Ovary (tissue), 9 donors: ENCODE results near the gene NEK3. TPM values are rescaled to one million over a fixed set of nuclear protein-coding genes. Genes with fewer than 3 reads are reported as not detected.
"Not testable (repeated sequence)": the region's sequence is repeated elsewhere in the genome, so short reads cannot be mapped to it uniquely, and the experiment has no call there.

Experiments
- DNase-seq, 5 donors: peaks; one replicate each; pipeline ENCODE4 v3.0.0-alpha.2; 2019 to 2020
- H3K27ac ChIP-seq, 2 donors: fragments of 200-600 bp; one replicate each; pipeline versions ENCODE4 v1.5.1 to v1.8.0; 2019 to 2022
- H3K27me3 ChIP-seq: fragments of 200-600 bp; one replicate; pipeline ENCODE4 v1.8.0; 2022
- H3K36me3 ChIP-seq: fragments of 200-600 bp; sonication (generic); one replicate; pipeline ENCODE4 v1.5.1; 2019
- H3K4me1 ChIP-seq: one replicate; pipeline ENCODE4 v1.8.1; 2013; ENCODE audit warnings: mild to moderate bottlenecking, moderate library complexity; ENCODE audit not compliant: insufficient read depth
- H3K4me3 ChIP-seq: fragments of 200-600 bp; sonication (generic); one replicate; pipeline ENCODE4 v1.5.1; 2017
- H3K9me3 ChIP-seq, 2 donors: fragments of 200-600 bp in 1 of 2; sonication (generic) in 1 of 2; one replicate each; pipeline versions ENCODE4 v1.5.1 to v1.8.1; 2013 to 2019; ENCODE audit warnings: mild to moderate bottlenecking in 1 of 2, moderate library complexity in 1 of 2
- EP300 ChIP-seq: sonication (generic); formaldehyde crosslinking; IDR thresholded peaks from one replicate; pipeline ENCODE4 v1.6.1; 2017; ENCODE audit warnings: antibody characterized with exemption
- POLR2A ChIP-seq: fragments of 450-650 bp; IDR thresholded peaks from one replicate; pipeline ENCODE4 v1.6.1; 2017; ENCODE audit warnings: antibody characterized with exemption, mild to moderate bottlenecking, moderate library complexity
- WGBS, 3 donors: extraction: QIAGEN DNeasy Blood & Tissue Kit in 1 of 3; methylation state at CpG; one replicate each; pipeline versions ENCODE4 v1.1.5 to v1.1.7; 2013 to 2017; 5-methylcytosine and 5-hydroxymethylcytosine counted together
- intact Hi-C, 4 donors: fragments of 100-400 bp; cut with DNase I; formaldehyde crosslinking; loops; one replicate each; pipeline versions ENCODE4 v1.11.0 to v1.15.1; 2022 to 2023
- polyA plus RNA-seq, 2 donors: library from polyadenylated mRNA; stranded (reverse); fragments of 200-250 nt in 1 of 2; fragments of 350-450 nt in 1 of 2; fragmentation: Illumina TruSeq in 1 of 2; extraction: RNeasy Lipid Tissue Mini Kit (QIAGEN cat#74804) in 1 of 2; gene quantifications; one replicate each; pipeline ENCODE4 v1.2.3, GENCODE V29; 2013 to 2014
- total RNA-seq, 7 donors: library from RNA; depleted of rRNA in 2 of 7; stranded (reverse); fragments of >200 nt in 2 of 7; fragmentation: NEBNext Ultra II Directional in 3 of 7; extraction: Animal tissue kit (Norgen Biotek cat#: 25700) in 3 of 7; gene quantifications; one replicate each; pipeline versions ENCODE4 v1.1.0 to v1.2.4, GENCODE V29; 2016 to 2023
- TF ChIP-seq, protein P1 (sequence below), 3 donors: fragments of 450-650 bp in 2 of 3; fragments of 200-600 bp in 1 of 3; IDR thresholded peaks; one replicate each; pipeline versions ENCODE4 v1.5.1 to v1.8.0; 2016 to 2022; ENCODE audit warnings: antibody characterized with exemption in 3 of 3, mild to moderate bottlenecking in 1 of 3
- donor health status: DM: no; HTN: no; CAD: no; lungs with moderate emphysema.
- donor health status: DM: no; HTN: no; CAD: no.
- donor health status: Bipolar disorder and iron deficiency.
- donor health status: DM: yes; HTN: yes; CAD: no.
- donor health status: DM: no; HTN: no; CAD: no.
- donor health status: DM: yes; HTN: yes; CAD: no.

The NEK3 gene
- total and polyA plus RNA-seq, 9 donors: 7.1 to 17.4 (median 11.7) TPM

DNA sequence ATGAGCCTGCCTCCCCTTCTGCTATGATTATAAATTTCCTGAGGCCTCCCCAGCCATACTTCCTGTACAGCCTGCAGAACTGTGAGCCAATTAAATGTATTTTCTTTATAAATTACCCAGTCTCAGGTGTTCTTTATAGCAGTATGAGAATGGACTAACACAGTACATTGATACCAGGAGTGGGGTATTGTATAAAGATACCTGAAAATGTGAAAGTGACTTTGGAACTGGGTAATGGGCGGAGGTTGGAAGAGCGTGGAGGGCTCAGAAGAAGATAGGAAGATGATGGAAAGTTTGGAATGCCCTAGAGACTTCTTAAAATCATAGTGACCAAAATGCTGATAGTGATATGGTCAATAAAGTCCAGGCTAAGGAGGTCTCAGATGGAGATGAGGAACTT, 63.3 kb downstream of the NEK3 start:
- H3K4me1 ChIP-seq: no peaks in the 10 kb centered on the region
- no peak for TF ChIP-seq EP300
- no peak for TF ChIP-seq POLR2A
- TF ChIP-seq, protein P1, sequence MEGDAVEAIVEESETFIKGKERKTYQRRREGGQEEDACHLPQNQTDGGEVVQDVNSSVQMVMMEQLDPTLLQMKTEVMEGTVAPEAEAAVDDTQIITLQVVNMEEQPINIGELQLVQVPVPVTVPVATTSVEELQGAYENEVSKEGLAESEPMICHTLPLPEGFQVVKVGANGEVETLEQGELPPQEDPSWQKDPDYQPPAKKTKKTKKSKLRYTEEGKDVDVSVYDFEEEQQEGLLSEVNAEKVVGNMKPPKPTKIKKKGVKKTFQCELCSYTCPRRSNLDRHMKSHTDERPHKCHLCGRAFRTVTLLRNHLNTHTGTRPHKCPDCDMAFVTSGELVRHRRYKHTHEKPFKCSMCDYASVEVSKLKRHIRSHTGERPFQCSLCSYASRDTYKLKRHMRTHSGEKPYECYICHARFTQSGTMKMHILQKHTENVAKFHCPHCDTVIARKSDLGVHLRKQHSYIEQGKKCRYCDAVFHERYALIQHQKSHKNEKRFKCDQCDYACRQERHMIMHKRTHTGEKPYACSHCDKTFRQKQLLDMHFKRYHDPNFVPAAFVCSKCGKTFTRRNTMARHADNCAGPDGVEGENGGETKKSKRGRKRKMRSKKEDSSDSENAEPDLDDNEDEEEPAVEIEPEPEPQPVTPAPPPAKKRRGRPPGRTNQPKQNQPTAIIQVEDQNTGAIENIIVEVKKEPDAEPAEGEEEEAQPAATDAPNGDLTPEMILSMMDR (IDR thresholded peaks at IDR 0.05): no peak
- no peak overlapping the region for H3K27ac ChIP-seq
- 87 to 92% (median 92%) methylated on average over 2 of the region's 2 CpGs for WGBS, 3 donors
- no peaks in the 10 kb centered on the region for H3K9me3 ChIP-seq
- intact Hi-C loops: no loop called here
- no peak overlapping the region for H3K4me3 ChIP-seq
- no peaks in the 10 kb centered on the region for H3K27me3 ChIP-seq
- no peak for DNase-seq
- no peaks in the 10 kb centered on the region for H3K36me3 ChIP-seq

DNA sequence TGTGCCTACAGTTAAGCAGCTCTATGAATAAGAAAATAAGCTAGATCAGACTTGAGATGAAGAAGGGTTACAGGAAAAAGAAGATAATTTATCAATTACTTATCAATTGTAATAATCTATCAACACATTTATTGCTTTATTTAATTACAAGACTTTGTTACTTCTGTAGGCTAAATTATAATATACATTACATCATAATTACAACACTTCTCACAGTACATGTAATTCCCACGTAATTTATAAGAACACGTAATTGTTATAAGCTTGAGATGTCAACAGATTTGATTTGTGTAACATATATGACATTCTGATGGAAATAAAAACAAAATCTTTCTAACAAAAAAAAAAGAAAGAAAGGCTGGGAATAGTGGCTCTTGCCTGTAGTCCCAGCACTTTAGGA, 67.3 kb downstream of the NEK3 start:
- intact Hi-C loops: no loop called here
- 87 to 92% (median 90%) methylated on average over 2 of the region's 2 CpGs for WGBS, 3 donors
- H3K9me3 ChIP-seq: no peaks in the 10 kb centered on the region
- H3K27me3 ChIP-seq: no peaks in the 10 kb centered on the region
- H3K4me1 ChIP-seq: no peaks in the 10 kb centered on the region
- no peak for DNase-seq
- H3K27ac ChIP-seq: no peak overlapping the region
- no peak for TF ChIP-seq EP300
- no peak overlapping the region for H3K4me3 ChIP-seq
- no peaks in the 10 kb centered on the region for H3K36me3 ChIP-seq

DNA sequence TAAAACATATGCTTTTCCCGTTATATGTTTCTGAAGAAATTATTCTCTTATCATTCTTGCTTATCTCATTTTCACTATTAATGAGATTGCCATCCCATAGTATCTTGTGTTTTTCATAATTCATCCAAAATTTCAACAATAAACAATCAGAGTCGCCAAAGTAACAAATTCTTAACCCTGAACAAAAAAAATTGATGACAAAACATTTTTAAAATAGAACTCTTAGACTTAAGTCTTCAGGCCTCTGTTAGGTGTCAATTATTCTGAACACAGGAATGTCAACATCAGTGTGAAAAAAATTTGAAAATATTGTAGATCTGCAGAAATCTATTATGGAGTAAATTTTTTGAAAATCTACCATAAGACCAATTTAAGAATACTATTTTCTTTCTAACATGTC, 67.9 kb downstream of the NEK3 start:
- TF ChIP-seq POLR2A: no peak
- intact Hi-C loops: no loop called here
- Histone ChIP-seq H3K27me3 (no peaks in the 10 kb centered on the region), H3K27ac (no peak overlapping the region), H3K4me3 (no peak overlapping the region), H3K36me3 (no peaks in the 10 kb centered on the region), H3K9me3 (no peaks in the 10 kb centered on the region), H3K4me1 (no peaks in the 10 kb centered on the region)
- 29 to 56% (median 39%) methylated on average over 2 of the region's 2 CpGs for WGBS, 3 donors
- DNase-seq: no peak

DNA sequence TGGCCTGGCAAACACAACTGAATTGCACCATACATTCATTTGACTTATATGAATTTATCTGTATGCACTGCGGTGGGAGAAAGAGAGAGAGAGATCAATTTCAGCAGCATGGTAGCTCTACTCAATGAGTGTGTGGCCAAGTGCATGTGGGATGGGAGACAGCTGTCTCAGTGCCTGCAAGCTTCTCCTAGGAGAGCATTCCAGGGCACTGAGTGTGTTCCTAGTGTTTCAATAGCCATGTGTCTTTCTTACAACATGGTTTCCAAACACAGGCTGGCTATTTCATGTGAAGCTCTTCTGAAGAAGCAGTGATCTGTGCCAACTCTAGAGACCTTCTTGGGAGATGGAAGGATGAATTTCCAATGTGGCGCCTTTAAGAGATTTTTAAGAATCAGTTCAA, 74.0 kb downstream of the NEK3 start:
- intact Hi-C loops: no loop called here
- no peak for DNase-seq
- no peak overlapping the region for H3K27ac ChIP-seq
- H3K9me3 ChIP-seq: no peaks in the 10 kb centered on the region
- H3K27me3 ChIP-seq: no peaks in the 10 kb centered on the region
- H3K4me1 ChIP-seq: no peaks in the 10 kb centered on the region
- no peak for TF ChIP-seq POLR2A
- TF ChIP-seq, protein P1 (IDR thresholded peaks at IDR 0.05): no peak
- TF ChIP-seq EP300: no peak
- no peak overlapping the region for H3K4me3 ChIP-seq
- no peaks in the 10 kb centered on the region for H3K36me3 ChIP-seq
- WGBS, 3 donors: 88 to 93% (median 92%) methylated on average over 2 of the region's 2 CpGs

DNA sequence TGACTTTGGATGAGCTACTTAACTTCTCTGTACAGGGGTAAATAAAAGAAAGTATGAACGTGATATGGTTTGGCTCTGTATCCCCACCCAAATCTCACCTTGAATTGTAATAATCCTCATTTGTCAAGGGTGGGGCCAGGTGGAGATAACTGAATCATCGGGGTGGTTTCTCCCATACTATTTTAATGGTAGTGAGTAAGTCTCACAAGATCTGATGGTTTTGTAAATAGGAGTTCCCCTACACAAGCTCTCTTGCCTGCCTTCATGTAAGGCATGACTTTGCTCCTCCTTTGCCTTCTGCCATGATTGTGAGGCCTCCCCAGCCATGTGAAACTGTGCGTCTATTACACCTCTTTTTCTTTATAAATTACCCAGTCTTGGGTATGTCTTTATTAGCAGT, 74.4 kb downstream of the NEK3 start:
- DNase-seq, H3K36me3 ChIP-seq, H3K4me3 ChIP-seq, H3K27ac ChIP-seq, intact Hi-C loops, H3K27me3 ChIP-seq, H3K9me3 ChIP-seq, H3K4me1 ChIP-seq: not testable (repeated sequence)
- 80 to 96% (median 90%) methylated on average over 3 of the region's 3 CpGs for WGBS, 3 donors

Other genes starting within 250 kb of the NEK3 start
- 1 to 10 TPM; 2.9 to 7.3 (median 5.1) TPM for gene ATP7B, start 148.1 kb downstream of the NEK3 start, total RNA-seq
- gene ATP7B, start 148.1 kb downstream of the NEK3 start, polyA plus RNA-seq: 1 to 10 TPM; 3.2 to 5.9 TPM
- 10 to 100 TPM; 15.0 to 36.2 (median 29.6) TPM for gene ALG11, start 147.2 kb downstream of the NEK3 start, total RNA-seq
- 10 to 100 TPM in 1 of 2 donors, 1 to 10 TPM in 1; 5.9 to 16.6 TPM for gene ALG11, start 147.2 kb downstream of the NEK3 start, polyA plus RNA-seq
- 10 to 100 TPM; 11.4 to 20.2 (median 14.9) TPM for gene UTP14C, start 134.9 kb downstream of the NEK3 start, total RNA-seq
- 10 to 100 TPM in 1 of 2 donors, 1 to 10 TPM in 1; 7.4 to 12.9 TPM for gene UTP14C, start 134.9 kb downstream of the NEK3 start, polyA plus RNA-seq
- gene NEK5, start 30.5 kb downstream of the NEK3 start, total RNA-seq: 10 to 100 TPM in 1 of 7 donors, 1 to 10 TPM in 1, under 1 TPM in 4, not detected in 1; 0.18 to 12.4 (median 0.58) TPM
- under 1 TPM; 0.13 TPM for gene NEK5, start 30.5 kb downstream of the NEK3 start, polyA plus RNA-seq
- gene THSD1, start 246.6 kb upstream of the NEK3 start, total RNA-seq: 1 to 10 TPM; 2.1 to 5.4 (median 3.4) TPM
- gene THSD1, start 246.6 kb upstream of the NEK3 start, polyA plus RNA-seq: 1 to 10 TPM; 4.8 to 6.4 TPM